SK-N-SH (cell line): Measurements from ENCODE around the gene TUT7.

Source experiments
- CHD2 ChIP-seq: fragments of 150-350 bp; IDR thresholded peaks from 2 replicates; pipeline ENCODE4 v1.6.1; 2018; ENCODE audit warnings: low read length; ENCODE audit not compliant: partially characterized antibody
- CTCF ChIP-seq: fragments of 200-600 bp; sonication (generic); IDR thresholded peaks from 2 replicates; pipeline ENCODE4 v1.6.1; 2017; ENCODE audit warnings: antibody characterized with exemption, mild to moderate bottlenecking, moderate library complexity
- EP300 ChIP-seq, 2 experiments: IDR thresholded peaks; 2 replicates each; pipeline versions ENCODE4 v1.4.0 to v1.6.1; 2012; ENCODE audit warnings: borderline replicate concordance in 1 of 2, low read depth in 1 of 2, low read length in 1 of 2
- FOXJ3 ChIP-seq: sonication (generic); formaldehyde crosslinking; IDR thresholded peaks from 2 replicates; pipeline ENCODE4 v1.5.1; 2020; ENCODE audit warnings: mild to moderate bottlenecking, missing genetic modification reagents
- FOXM1 ChIP-seq: IDR thresholded peaks from 2 replicates; pipeline ENCODE4 v1.4.0; 2012; ENCODE audit warnings: low read depth, mild to moderate bottlenecking
- MAX ChIP-seq: IDR thresholded peaks from 2 replicates; pipeline ENCODE4 v1.4.0; 2012; ENCODE audit warnings: low read depth
- MEF2A ChIP-seq: IDR thresholded peaks from 2 replicates; pipeline ENCODE4 v1.4.0; 2012; ENCODE audit warnings: low read depth, borderline replicate concordance
- POLR2AphosphoS5 ChIP-seq: IDR thresholded peaks from 2 replicates; pipeline ENCODE4 v1.6.1; 2012; ENCODE audit warnings: low read depth, low read length
- RCOR1 ChIP-seq: fragments of 150-350 bp; IDR thresholded peaks from 2 replicates; pipeline ENCODE4 v1.6.1; 2017; ENCODE audit warnings: antibody characterized with exemption, low read length
- RXRA ChIP-seq: IDR thresholded peaks from 2 replicates; pipeline ENCODE4 v1.4.0; 2012; ENCODE audit warnings: low read depth, mild to moderate bottlenecking, borderline replicate concordance
- USF2 ChIP-seq: fragments of 150-350 bp; IDR thresholded peaks from 2 replicates; pipeline ENCODE4 v1.6.1; 2017; ENCODE audit warnings: antibody characterized with exemption, low read length, low read depth, borderline replicate concordance
- ZBTB33 ChIP-seq: IDR thresholded peaks from 2 replicates; pipeline ENCODE4 v1.4.0; 2012; ENCODE audit warnings: low read depth, borderline replicate concordance

GRCh38 chr9:86352440-86353077, 1.7 kb downstream of the TUT7 start:
- TF ChIP-seq EP300 (IDR thresholded peaks at IDR 0.05; ENCODE audit: borderline replicate concordance in 1 of 2, low read depth in 1 of 2, low read length in 1 of 2) (no peak), CTCF (no peak), FOXJ3 (CRISPR knock-in tag) (no peak), RXRA (no peak), USF2 (no peak), POLR2AphosphoS5 (no peak), MEF2A (no peak), FOXM1 (no peak), RCOR1 (no peak), ZBTB33 (no peak), MAX (no peak), CHD2 (no peak)
